HuH-7 (cell line): ENCODE measurements around the gene IMPA2.
"Not testable (repeated sequence)": the region's sequence is repeated elsewhere in the genome, so short reads cannot be mapped to it uniquely, and the experiment has no call there.

Source experiments
- DNase-seq: peaks from one replicate; pipeline ENCODE4 v3.0.0; 2011; ENCODE audit warnings: low spot score

Gene IMPA2

DNA sequence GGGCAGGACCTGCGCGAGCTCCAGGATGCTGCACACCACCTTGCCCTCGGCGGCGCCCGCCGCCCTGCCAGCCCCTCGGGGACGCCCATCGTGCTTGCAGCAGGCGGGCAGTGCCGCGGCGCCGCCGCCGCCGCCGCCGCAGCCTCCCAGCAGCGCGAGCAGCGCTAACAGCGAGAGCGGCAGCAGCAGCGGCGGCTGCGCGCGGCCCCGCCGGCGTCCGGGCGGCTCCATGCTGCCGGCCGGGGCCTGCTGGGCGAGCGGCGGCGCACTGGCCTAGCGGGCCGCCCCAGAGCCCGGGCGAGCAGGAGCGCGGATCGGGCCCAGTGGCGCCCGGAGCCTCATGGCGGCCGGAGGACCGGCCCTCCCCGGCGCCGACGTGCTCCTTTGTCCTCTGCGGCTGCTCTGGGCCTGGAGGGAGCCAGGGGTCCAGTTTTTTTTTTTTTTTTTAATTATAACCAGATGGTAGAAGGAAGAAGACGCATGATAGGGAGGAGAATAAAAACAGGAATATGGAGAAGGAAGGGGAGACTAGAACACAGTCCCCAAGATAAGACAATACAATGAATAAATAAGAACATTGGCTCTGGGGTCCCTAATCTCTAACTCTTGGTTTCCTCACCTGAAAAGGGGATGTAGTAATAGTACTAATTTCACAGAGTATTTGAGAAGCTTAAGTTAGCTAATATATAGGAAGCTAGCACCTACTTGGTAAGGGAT, 95.3 kb downstream of the IMPA2 start:
- DNase-seq: no peak

DNA sequence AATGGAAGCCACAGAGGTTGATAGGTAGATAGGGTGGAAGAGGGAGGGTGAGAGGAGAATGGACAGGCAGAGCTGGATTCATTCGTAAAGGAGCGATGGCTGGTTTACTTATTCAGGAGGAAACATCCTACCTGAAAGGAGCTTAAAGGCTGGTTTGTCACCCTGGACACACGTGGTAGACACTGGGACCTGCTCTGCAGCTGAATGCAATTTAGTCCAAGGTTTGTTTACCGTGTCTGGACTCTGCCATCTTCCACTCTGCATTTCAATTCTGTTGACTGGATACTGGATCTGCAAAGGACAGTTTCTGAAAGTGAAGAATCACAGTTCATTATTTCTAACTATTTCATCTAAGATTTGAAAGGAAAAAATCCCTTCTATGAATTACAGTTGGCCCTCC, 96.7 kb downstream of the IMPA2 start:
- not testable (repeated sequence) for DNase-seq

DNA sequence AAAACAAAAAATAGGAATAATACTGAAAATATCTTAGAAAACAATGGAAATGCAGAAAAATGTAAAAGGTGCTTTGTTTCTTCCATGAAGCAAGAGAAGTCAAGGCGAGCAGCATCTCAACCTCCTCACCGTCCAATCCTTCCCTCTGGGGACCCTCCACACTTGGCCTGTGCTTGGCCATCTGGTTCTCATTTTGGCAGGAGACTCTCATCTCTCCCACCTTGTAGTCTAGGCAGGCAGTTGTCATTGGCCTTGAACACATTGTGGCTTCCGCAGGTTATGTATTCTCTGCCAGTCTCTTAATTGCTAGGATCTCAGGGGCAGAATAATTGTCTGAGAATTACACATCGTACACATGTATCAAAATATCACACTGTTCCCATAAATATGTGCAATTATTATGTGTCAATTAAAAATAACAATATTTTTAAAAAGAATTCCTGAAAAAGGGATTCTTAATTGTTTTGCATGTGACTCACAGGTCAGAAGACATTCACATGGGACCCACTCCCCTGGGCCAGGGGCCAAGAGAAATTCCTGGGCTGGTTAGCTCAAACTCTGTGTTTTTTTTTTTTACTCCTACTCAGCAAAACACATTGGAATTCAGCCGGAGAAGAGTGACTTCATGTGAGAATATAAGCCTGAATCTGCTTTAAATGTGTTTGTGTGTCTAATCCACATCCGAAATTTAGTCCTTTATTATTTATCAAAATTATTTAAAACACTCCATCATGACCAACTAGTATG, 98.4 kb downstream of the IMPA2 start:
- no peak for DNase-seq
